ENCODE results near the gene RASA4.
"Not testable (repeated sequence)": the region's sequence is repeated elsewhere in the genome, so short reads cannot be mapped to it uniquely, and the experiment has no call there.

RASA4 gene

GRCh38 chr7:102542083-102542482 is 74.5 kb downstream of the RASA4 start:
- DNase-seq: not testable (repeated sequence)

GRCh38 chr7:102540604-102541003 is 76.0 kb downstream of the RASA4 start:
- DNase-seq: not testable (repeated sequence)

GRCh38 chr7:102535062-102535615 is 81.4 kb downstream of the RASA4 start:
- DNase-seq: not testable (repeated sequence)

GRCh38 chr7:102532127-102532526 is 84.4 kb downstream of the RASA4 start:
- not testable (repeated sequence) for DNase-seq

- DNase-seq: not testable (repeated sequence)
Observed at GRCh38 chr7:102531583-102531982, 85.0 kb downstream of the RASA4 start.

- DNase-seq: not testable (repeated sequence)
Observed at GRCh38 chr7:102527822-102528793, 88.4 kb downstream of the RASA4 start.

- DNase-seq: not testable (repeated sequence)
Observed at GRCh38 chr7:102527182-102527581, 89.4 kb downstream of the RASA4 start.

GRCh38 chr7:102524803-102525202 is 91.8 kb downstream of the RASA4 start:
- not testable (repeated sequence) for DNase-seq
